Adrenal gland (tissue), 12 donors: ENCODE measurements around the gene RNF222. TPM values are rescaled to one million over a fixed set of nuclear protein-coding genes. Genes with fewer than 3 reads are reported as not detected.

ENCODE experiments used
- DNase-seq, 7 donors: peaks; one replicate each; pipeline ENCODE4 v3.0.0-alpha.2; 2019 to 2020
- H3K27ac ChIP-seq, 5 donors: fragments of 200-600 bp; sonication (generic) in 4 of 5; 1 replicate in 3 of 5; 2 replicates in 2 of 5; pipeline versions ENCODE4 v1.5.1 to v1.8.0; 2016 to 2020; ENCODE audit warnings: mild to moderate bottlenecking in 1 of 5
- H3K27me3 ChIP-seq: fragments of 200-600 bp; 2 replicates; pipeline ENCODE4 v1.8.0; 2021
- H3K36me3 ChIP-seq, 2 donors: fragments of 200-600 bp; replicated peaks in 1 of 2; 1 replicate in 1 of 2; 2 replicates in 1 of 2; pipeline versions ENCODE4 v1.5.1 to v1.8.0; 2018 to 2022
- H3K4me1 ChIP-seq, 2 donors: fragments of 200-600 bp; replicated peaks in 1 of 2; 1 replicate in 1 of 2; 2 replicates in 1 of 2; pipeline versions ENCODE4 v1.5.1 to v1.8.0; 2018 to 2021
- H3K4me3 ChIP-seq, 4 donors: fragments of 200-600 bp; sonication (generic) in 3 of 4; one replicate each; pipeline ENCODE4 v1.5.1; 2016 to 2018
- H3K9me3 ChIP-seq, 3 donors: fragments of 200-600 bp; sonication (generic) in 1 of 3; replicated peaks in 1 of 3; 1 replicate in 2 of 3; 2 replicates in 1 of 3; pipeline versions ENCODE4 v1.5.1 to v1.8.0; 2016 to 2021
- CTCF ChIP-seq, 6 experiments: fragments of 450-650 bp in 4 of 6; fragments of 200-600 bp in 2 of 6; sonication (generic) in 1 of 6; IDR thresholded peaks; 1 replicate in 5 of 6; 2 replicates in 1 of 6; pipeline versions ENCODE4 v1.5.1 to v1.8.0; 2016 to 2021; ENCODE audit warnings: antibody characterized with exemption in 6 of 6, mild to moderate bottlenecking in 2 of 6, moderate library complexity in 1 of 6
- POLR2A ChIP-seq, 2 donors: fragments of 450-650 bp; IDR thresholded peaks; one replicate each; pipeline ENCODE4 v1.6.1; 2017; ENCODE audit warnings: antibody characterized with exemption in 2 of 2, mild to moderate bottlenecking in 2 of 2, moderate library complexity in 1 of 2
- WGBS, 4 donors: extraction: QIAGEN DNeasy Blood & Tissue Kit in 2 of 4; methylation state at CpG; one replicate each; pipeline versions ENCODE4 v1.1.5 to v1.1.7; 2013 to 2017; 5-methylcytosine and 5-hydroxymethylcytosine counted together
- intact Hi-C, 2 donors: fragments of 100-400 bp; cut with DNase I; formaldehyde crosslinking; loops; one replicate each; pipeline versions ENCODE4 v1.14.1 to v1.15.0; 2022 to 2023
- polyA plus RNA-seq, 3 donors: library from polyadenylated mRNA; stranded (reverse); fragments of 200-250 nt in 2 of 3; fragments of 350-450 nt in 1 of 3; fragmentation: Illumina TruSeq in 1 of 3; extraction: RNeasy Lipid Tissue Mini Kit (QIAGEN cat#74804) in 1 of 3; gene quantifications; one replicate each; pipeline ENCODE4 v1.2.3, GENCODE V29; 2013 to 2014
- total RNA-seq, 9 donors: library from RNA; depleted of rRNA in 4 of 9; stranded (reverse); fragments of >200 nt in 4 of 9; fragments of 120-200 nt in 1 of 9; fragmentation: NEBNext Ultra II Directional in 1 of 9; extraction: Animal tissue kit (Norgen Biotek cat#: 25700) in 1 of 9; gene quantifications; one replicate each; pipeline versions ENCODE4 v1.1.0 to v1.2.4, GENCODE V29; 2013 to 2023
- donor health status: healthy with polysubstance abuse.
- donor health status: Bipolar disorder and iron deficiency.
- donor health status: DM: yes; HTN: yes; CAD: no.
- donor health status: DM: no; HTN: no; CAD: no.
- donor health status: DM: no; HTN: no; CAD: no.
- donor health status: DM: yes; HTN: yes; CAD: no.

RNF222 gene
- total and polyA plus RNA-seq, 12 donors: not detected

- Histone ChIP-seq H3K27me3 (no peaks in the 10 kb centered on the region), H3K27ac (no peak overlapping the region), H3K36me3 (no peaks in the 10 kb centered on the region), H3K9me3 (no peaks in the 10 kb centered on the region), H3K4me1 (no peaks in the 10 kb centered on the region), H3K4me3 (no peak overlapping the region)
- WGBS, 4 donors: 55 to 75% (median 66%) methylated on average over 10 to 14 of the region's 14 CpGs
- intact Hi-C loops: loop anchor here in 1 of 2 donors (10.0 kb wide), 1 partner anchor 336 kb away; the partner anchor contains the start of gene CCDC42
- no peak for TF ChIP-seq POLR2A (IDR thresholded peaks at IDR 0.05)
- TF ChIP-seq CTCF (IDR thresholded peaks at IDR 0.05): no peak
- peak in 1 of 7 donors; percentile 24 for DNase-seq
Measured at GRCh38 chr17:8408371-8408770, 10.7 kb upstream of the RNF222 start.

GRCh38 chr17:8406174-8406573 is 8.5 kb upstream of the RNF222 start:
- Histone ChIP-seq H3K4me3 (no peak overlapping the region), H3K4me1 (no peaks in the 10 kb centered on the region), H3K27ac (no peak overlapping the region), H3K27me3 (no peaks in the 10 kb centered on the region), H3K36me3 (no peaks in the 10 kb centered on the region), H3K9me3 (no peaks in the 10 kb centered on the region)
- intact Hi-C loops: loop anchor here in 1 of 2 donors (10.0 kb wide), 1 partner anchor 339 kb away; the partner anchor contains the start of gene CCDC42
- TF ChIP-seq POLR2A (IDR thresholded peaks at IDR 0.05) (no peak), CTCF (IDR thresholded peaks at IDR 0.05) (no peak)
- peak in 1 of 7 donors; percentile 21 for DNase-seq
- 33 to 82% (median 72%) methylated on average over 1 to 2 of the region's 2 CpGs for WGBS, 4 donors

GRCh38 chr17:8405499-8406016 is 7.9 kb upstream of the RNF222 start:
- 78 to 84% (median 83%) methylated on average over 6 to 11 of the region's 11 CpGs for WGBS, 4 donors
- H3K4me3 ChIP-seq: no peak overlapping the region
- no peak for TF ChIP-seq POLR2A (IDR thresholded peaks at IDR 0.05)
- no peak for TF ChIP-seq CTCF (IDR thresholded peaks at IDR 0.05)
- no peaks in the 10 kb centered on the region for H3K4me1 ChIP-seq
- intact Hi-C loops: loop anchor here in 1 of 2 donors (10.0 kb wide), 1 partner anchor 339 kb away; the partner anchor contains the start of gene CCDC42
- no peaks in the 10 kb centered on the region for H3K36me3 ChIP-seq
- H3K27ac ChIP-seq: no peak overlapping the region
- DNase-seq: peak in 1 of 7 donors; percentile 23
- no peaks in the 10 kb centered on the region for H3K9me3 ChIP-seq
- H3K27me3 ChIP-seq: no peaks in the 10 kb centered on the region

- Histone ChIP-seq H3K36me3 (no peaks in the 10 kb centered on the region), H3K4me3 (no peak overlapping the region), H3K9me3 (no peaks in the 10 kb centered on the region), H3K4me1 (no peaks in the 10 kb centered on the region), H3K27ac (no peak overlapping the region), H3K27me3 (peaks cover 10% of the 10 kb centered on the region)
- TF ChIP-seq CTCF (IDR thresholded peaks at IDR 0.05) (no peak), POLR2A (IDR thresholded peaks at IDR 0.05) (no peak)
- 71 to 78% (median 77%) methylated on average over 11 of the region's 11 CpGs for WGBS, 4 donors
- intact Hi-C loops: loop anchor here in 1 of 2 donors (10.0 kb wide), 1 partner anchor 342 kb away; the partner anchor contains the start of gene CCDC42
- no peak for DNase-seq
Measured at GRCh38 chr17:8402921-8403536, 5.4 kb upstream of the RNF222 start.
